Uterus (tissue), 2 donors: ENCODE data around the gene GRM8.

Experiments
- POLR2A ChIP-seq, 2 donors: fragments of 450-650 bp; IDR thresholded peaks; one replicate each; pipeline ENCODE4 v1.6.1; 2016; ENCODE audit warnings: antibody characterized with exemption in 2 of 2, mild to moderate bottlenecking in 1 of 2, moderate library complexity in 1 of 2
- TF ChIP-seq, protein P1 (sequence below), 4 experiments: fragments of 200-600 bp in 2 of 4; fragments of 450-650 bp in 2 of 4; sonication (generic) in 2 of 4; IDR thresholded peaks; one replicate each; pipeline ENCODE4 v1.5.1; 2016 to 2019; ENCODE audit warnings: antibody characterized with exemption in 4 of 4, mild to moderate bottlenecking in 2 of 4, moderate library complexity in 1 of 4

DNA sequence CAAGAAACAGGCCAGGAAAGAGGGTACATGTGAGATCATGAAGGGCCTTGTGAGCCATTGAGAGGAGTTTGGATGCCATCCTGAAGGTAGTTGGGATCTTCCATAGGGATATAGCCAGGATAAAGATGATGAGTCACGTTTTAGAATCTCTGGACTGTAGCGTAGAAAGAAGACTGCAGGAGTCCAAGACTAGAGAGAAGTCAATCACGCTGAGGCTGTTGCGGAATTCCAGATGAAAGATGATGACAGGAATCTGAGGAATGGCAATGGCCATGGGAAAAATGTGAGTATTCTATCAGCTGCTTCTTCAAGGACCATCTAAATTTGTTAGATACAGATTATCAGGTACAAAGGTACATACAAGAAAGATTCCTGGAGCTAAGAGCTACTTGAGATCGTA lies 711.3 kb downstream of the GRM8 start:
- TF ChIP-seq, protein P1, sequence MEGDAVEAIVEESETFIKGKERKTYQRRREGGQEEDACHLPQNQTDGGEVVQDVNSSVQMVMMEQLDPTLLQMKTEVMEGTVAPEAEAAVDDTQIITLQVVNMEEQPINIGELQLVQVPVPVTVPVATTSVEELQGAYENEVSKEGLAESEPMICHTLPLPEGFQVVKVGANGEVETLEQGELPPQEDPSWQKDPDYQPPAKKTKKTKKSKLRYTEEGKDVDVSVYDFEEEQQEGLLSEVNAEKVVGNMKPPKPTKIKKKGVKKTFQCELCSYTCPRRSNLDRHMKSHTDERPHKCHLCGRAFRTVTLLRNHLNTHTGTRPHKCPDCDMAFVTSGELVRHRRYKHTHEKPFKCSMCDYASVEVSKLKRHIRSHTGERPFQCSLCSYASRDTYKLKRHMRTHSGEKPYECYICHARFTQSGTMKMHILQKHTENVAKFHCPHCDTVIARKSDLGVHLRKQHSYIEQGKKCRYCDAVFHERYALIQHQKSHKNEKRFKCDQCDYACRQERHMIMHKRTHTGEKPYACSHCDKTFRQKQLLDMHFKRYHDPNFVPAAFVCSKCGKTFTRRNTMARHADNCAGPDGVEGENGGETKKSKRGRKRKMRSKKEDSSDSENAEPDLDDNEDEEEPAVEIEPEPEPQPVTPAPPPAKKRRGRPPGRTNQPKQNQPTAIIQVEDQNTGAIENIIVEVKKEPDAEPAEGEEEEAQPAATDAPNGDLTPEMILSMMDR (IDR thresholded peaks at IDR 0.05): no peak
- TF ChIP-seq POLR2A (IDR thresholded peaks at IDR 0.05): no peak
